Subcutaneous abdominal adipose tissue (tissue), 5 donors: ENCODE measurements around the gene FAM111B.

ENCODE experiments used
- H3K27ac ChIP-seq: one replicate; pipeline ENCODE4 v1.7.0; 2013; ENCODE audit warnings: low read depth, mild to moderate bottlenecking, inconsistent platforms, low read length, moderate library complexity
- H3K27me3 ChIP-seq, 5 donors: one replicate each; pipeline ENCODE4 v1.7.0; 2013; ENCODE audit warnings: low read length in 5 of 5, inconsistent platforms in 1 of 5; ENCODE audit not compliant: control insufficient read depth in 5 of 5, insufficient read depth in 4 of 5
- H3K36me3 ChIP-seq, 5 donors: one replicate each; pipeline ENCODE4 v1.7.0; 2013; ENCODE audit warnings: low read length in 5 of 5; ENCODE audit not compliant: control insufficient read depth in 5 of 5, insufficient read depth in 5 of 5
- H3K4me1 ChIP-seq, 5 donors: one replicate each; pipeline ENCODE4 v1.7.0; 2013; ENCODE audit warnings: low read length in 5 of 5, mild to moderate bottlenecking in 3 of 5, moderate library complexity in 1 of 5; ENCODE audit not compliant: control insufficient read depth in 5 of 5, insufficient read depth in 5 of 5
- H3K4me3 ChIP-seq, 5 donors: one replicate each; pipeline ENCODE4 v1.7.0; 2013; ENCODE audit warnings: low read length in 5 of 5, low read depth in 1 of 5
- H3K9ac ChIP-seq, 5 donors: one replicate each; pipeline ENCODE4 v1.7.0; 2013; ENCODE audit warnings: low read length in 5 of 5, mild to moderate bottlenecking in 4 of 5, moderate library complexity in 3 of 5
- H3K9me3 ChIP-seq, 5 donors: one replicate each; pipeline ENCODE4 v1.7.0; 2013; ENCODE audit warnings: low read length in 5 of 5; ENCODE audit not compliant: control insufficient read depth in 5 of 5
- donor health status: healthy.
- donor health status: healthy.
- donor health status: healthy.
- donor health status: healthy.
- donor health status: healthy.

Gene FAM111B

DNA sequence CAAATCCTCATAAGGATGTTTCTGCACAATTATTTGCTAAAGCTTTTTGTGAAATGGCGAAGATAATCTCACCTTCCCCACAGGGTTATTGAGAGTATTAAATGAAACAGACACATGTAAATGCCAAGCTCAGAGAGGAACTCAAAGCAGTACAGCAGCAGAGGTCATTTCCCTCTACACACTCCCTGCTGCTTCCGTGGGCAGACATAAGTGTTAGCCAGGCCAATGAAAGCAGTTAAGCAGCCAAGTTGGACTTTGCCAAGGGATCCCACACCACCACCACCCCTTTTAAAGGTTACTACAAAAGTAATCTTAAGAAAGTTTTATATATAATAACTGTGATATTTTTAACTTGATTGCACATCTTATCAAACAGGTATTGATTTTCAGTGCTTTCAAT is 31.6 kb downstream of the FAM111B start:
- no peak overlapping the region for H3K4me3 ChIP-seq
- no peaks in the 10 kb centered on the region for H3K9me3 ChIP-seq
- peaks cover 0 to 14% (median 7%) of the 10 kb centered on the region in 5 donors for H3K36me3 ChIP-seq
- H3K27ac ChIP-seq = no peak overlapping the region
- H3K4me1 ChIP-seq = peaks cover 0 to 25% (median 24%) of the 10 kb centered on the region in 5 donors
- no peaks in the 10 kb centered on the region for H3K27me3 ChIP-seq
- H3K9ac ChIP-seq = no peak overlapping the region

DNA sequence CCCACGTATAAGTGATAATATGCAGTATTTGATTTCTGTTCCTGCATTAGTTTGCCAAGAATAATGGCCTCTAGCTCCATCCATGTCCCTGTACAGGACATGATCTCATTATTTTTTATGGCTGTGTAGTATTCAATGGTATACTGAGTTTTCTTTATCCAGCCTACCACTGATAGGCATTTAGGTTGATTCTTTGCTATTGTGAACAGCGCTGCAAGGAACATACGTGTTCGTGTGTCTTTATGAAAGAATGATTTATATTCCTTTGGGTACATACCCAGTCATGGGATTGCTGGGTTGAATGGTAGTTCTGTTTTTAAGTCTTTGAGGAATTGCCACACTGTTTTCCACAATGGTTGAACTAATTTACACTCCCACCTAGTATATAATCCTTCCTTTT is 34.2 kb downstream of the FAM111B start:
- no peak overlapping the region for H3K27ac ChIP-seq
- H3K27me3 ChIP-seq = no peaks in the 10 kb centered on the region
- peaks cover 0 to 43% (median 42%) of the 10 kb centered on the region in 5 donors for H3K4me1 ChIP-seq

DNA sequence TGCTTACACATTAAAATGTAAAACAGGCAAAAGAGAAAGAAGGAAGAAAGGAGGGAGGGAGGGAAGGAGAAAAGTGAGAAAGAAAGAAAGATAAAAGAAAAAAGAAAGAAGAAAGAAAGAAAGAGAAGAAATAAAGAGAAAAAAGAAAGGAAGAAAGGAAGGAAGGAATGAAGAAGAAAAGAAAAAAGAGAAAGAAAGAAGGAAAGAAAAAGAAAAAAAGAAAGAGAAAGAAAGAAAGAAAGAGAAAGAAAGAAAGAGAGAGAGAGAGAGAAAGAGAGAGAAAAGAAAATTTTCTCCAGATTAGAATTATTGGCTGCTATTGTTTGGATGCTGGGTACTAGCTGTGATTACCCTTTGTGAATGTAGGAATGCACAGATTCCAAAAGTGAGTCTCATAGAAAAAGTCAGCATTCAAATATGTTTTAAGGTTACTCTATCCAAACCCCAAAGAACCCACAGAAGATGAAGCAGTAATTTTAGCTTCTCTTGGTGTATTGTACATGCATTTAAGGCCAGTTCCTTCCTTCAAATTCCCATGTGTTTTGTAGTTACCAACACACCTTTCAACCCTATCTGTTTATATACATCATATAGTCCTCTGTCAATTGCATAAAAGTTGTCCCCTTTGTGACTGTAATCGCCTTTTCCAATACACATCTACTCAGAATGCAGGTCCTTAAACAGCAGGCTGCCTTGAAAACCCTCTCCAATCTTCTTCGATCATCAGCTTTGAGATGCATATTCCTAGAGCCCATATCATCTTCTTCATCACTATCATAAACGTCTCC is 34.8 kb downstream of the FAM111B start:
- Histone ChIP-seq H3K27me3 (no peaks in the 10 kb centered on the region), H3K27ac (peak overlapping the region; percentile 92), H3K4me1 (peaks cover 0 to 43% (median 40%) of the 10 kb centered on the region in 5 donors), H3K9me3 (no peaks in the 10 kb centered on the region), H3K9ac (peak overlapping the region; percentile 32 to 97 (median 75)), H3K36me3 (peaks cover 0 to 4% (median 0%) of the 10 kb centered on the region in 5 donors), H3K4me3 (peak overlapping the region; percentile 77 to 94 (median 91))

More for the DNA sequence above, 34.2 kb downstream of the FAM111B start:
- H3K9ac ChIP-seq = no peak overlapping the region
- H3K36me3 ChIP-seq = peaks cover 0 to 4% (median 0%) of the 10 kb centered on the region in 5 donors
- H3K4me3 ChIP-seq = no peak overlapping the region
- no peaks in the 10 kb centered on the region for H3K9me3 ChIP-seq

DNA sequence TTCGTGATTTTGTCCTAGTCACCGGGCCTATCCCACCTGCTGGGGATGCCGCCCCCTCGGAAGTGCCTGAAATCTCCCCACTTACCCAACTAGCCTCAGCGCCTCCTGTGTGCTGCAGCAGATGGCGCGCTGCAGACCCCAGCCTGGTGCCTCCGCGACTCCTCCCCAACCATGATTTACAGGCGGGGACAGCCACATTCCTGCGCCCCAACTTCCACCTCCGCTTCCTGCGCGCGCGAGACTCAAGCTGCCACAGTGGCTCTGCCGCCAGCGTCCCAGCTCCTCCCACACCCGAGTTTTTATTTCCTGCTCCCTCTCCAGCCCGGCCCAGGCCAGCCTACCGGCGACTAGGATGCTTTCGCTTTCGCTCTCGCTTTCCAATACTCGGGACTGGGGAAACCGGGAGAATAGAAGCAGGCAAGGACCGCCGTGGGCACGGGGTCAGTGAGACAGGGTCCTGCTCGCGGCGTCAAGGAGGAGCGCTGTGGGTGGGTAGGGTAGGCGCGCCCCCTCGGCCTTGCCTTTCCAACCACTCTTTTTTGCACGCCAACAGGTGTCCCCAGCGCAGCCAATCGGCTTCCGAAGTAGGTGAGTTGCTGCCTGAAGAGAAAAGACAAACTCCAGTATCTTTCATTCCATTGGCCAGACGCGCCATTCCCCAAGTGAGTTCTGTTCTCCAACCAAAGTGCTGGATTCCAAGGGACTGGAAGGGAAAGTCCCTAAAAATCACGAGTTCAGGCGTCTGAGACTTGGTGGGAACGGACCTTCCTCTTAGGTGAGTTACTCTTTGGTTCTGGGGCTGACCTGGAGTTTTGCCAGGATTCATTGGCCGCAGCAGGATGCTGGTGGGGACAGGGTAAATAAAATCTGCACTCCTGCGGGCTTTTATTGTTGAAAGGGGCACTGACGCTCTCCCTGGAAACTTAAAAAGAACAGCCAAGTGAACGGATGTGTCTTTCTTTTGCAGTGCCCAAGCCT is 35.8 kb downstream of the FAM111B start, which contains the start of gene FAM111A:
Gene FAM111A, plus strand, starts transcription at position 327 of the 978 bp plus-strand sequence. CDS start 6,017 bp downstream, outside the sequence.
- Histone ChIP-seq H3K27me3 (no peaks in the 10 kb centered on the region), H3K4me3 (peak within 1 kb of the TSS; percentile 77 to 94 (median 91)), H3K27ac (peak within 1 kb of the TSS; percentile 92), H3K9ac (peak within 1 kb of the TSS; percentile 53 to 97 (median 75)), H3K4me1 (peaks cover 0 to 43% (median 40%) of the 10 kb centered on the region in 5 donors), H3K36me3 (peaks cover 0 to 2% (median 0%) of the 10 kb centered on the region in 5 donors), H3K9me3 (no peaks in the 10 kb centered on the region)

DNA sequence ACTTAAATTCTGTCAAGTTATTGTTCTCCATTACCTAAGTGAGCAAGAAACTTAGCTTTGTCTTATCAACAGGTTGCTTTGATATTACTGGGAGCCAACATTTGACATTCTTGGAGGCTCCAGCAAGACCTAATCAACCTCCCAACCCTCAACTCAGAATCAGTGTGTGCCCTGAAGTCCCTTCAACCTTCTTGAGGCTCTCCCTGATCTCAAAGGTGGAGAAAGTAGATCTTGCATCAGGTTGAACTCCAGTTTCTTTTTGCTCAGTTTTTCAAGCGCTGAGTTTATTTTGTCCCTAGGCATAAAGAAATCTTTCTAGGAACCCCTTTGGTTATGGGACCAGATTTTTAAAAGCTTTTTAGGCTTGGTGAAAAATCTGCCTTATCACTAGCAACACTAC is 37.1 kb downstream of the FAM111B start:
- H3K27me3 ChIP-seq = no peaks in the 10 kb centered on the region
- peaks cover 0 to 4% (median 0%) of the 10 kb centered on the region in 5 donors for H3K36me3 ChIP-seq
- peaks cover 0 to 43% (median 40%) of the 10 kb centered on the region in 5 donors for H3K4me1 ChIP-seq
- H3K9me3 ChIP-seq = no peaks in the 10 kb centered on the region
- peak overlapping the region in 4 of 5 donors; percentile 42 to 61 (median 54) for H3K9ac ChIP-seq
- peak overlapping the region; percentile 48 to 86 (median 70) for H3K4me3 ChIP-seq
- H3K27ac ChIP-seq = peak overlapping the region; percentile 92

DNA sequence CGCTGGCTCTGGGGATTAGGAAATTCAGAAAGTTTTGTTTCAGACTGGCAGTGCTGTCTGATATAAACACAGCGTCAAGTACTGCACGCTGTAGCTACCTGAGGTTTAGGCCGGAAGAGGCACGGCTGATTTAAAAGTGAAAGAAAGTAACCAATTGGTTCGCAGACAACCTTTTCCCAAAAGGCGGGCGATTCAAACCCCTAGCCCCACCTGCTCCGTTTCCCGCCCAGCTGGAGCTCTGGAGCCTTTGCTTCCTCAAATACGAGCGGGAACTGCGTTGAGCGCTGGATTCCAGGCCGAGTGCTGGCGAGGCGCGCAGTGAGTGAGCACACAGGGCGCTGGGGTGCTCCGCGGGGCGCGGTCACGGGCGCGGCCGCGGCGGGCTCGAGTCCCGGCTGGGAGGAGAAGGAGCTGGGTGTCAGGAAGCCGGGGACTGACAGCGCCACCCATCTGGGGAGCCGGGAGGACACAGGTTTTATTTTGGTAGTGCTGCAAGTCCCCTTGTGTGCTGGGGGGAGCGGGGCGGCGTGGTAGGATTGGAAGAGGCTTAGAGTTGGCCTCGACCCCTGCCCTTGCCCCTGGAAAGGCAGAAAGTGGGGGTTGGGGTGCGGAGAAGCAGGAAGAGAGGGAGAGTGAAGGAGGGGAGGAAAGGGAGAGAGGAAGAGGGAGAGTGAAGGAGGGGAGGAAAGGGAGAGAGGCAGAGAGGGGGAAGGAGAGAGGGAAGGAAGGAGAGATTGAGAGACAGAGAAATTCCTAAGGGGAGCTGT is 37.7 kb downstream of the FAM111B start:
- no peaks in the 10 kb centered on the region for H3K27me3 ChIP-seq
- H3K9ac ChIP-seq = peak overlapping the region; percentile 42 to 61 (median 51)
- peak overlapping the region; percentile 48 to 86 (median 70) for H3K4me3 ChIP-seq
- peaks cover 0 to 43% (median 40%) of the 10 kb centered on the region in 5 donors for H3K4me1 ChIP-seq
- H3K9me3 ChIP-seq = no peaks in the 10 kb centered on the region
- peaks cover 0 to 6% (median 0%) of the 10 kb centered on the region in 5 donors for H3K36me3 ChIP-seq
- H3K27ac ChIP-seq = peak overlapping the region; percentile 92

DNA sequence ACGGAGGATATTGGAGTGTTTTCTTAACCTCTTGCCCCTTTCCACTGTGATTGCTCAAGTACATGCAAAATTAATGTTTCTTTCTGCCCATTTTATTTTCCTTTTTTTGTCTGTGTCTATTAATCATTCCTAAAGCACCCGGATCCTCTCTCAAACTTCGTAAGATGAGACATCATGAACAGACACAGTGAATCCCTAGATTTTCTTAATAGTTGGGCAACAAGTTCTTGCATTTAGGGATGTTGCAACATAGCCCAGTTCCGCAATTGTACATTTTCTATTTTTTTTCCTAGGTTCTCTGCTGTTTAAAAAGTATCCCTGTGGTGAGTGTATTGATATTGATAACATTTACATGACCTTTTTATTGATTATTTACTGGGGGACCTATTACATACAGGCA is 38.5 kb downstream of the FAM111B start:
- H3K9ac ChIP-seq = peak overlapping the region in 4 of 5 donors; percentile 8 to 61 (median 51)
- no peaks in the 10 kb centered on the region for H3K27me3 ChIP-seq
- no peaks in the 10 kb centered on the region for H3K9me3 ChIP-seq
- H3K4me1 ChIP-seq = peaks cover 0 to 43% (median 40%) of the 10 kb centered on the region in 5 donors
- peak overlapping the region in 4 of 5 donors; percentile 48 to 75 (median 66) for H3K4me3 ChIP-seq
- peak overlapping the region; percentile 92 for H3K27ac ChIP-seq
- peaks cover 0 to 6% (median 5%) of the 10 kb centered on the region in 5 donors for H3K36me3 ChIP-seq

DNA sequence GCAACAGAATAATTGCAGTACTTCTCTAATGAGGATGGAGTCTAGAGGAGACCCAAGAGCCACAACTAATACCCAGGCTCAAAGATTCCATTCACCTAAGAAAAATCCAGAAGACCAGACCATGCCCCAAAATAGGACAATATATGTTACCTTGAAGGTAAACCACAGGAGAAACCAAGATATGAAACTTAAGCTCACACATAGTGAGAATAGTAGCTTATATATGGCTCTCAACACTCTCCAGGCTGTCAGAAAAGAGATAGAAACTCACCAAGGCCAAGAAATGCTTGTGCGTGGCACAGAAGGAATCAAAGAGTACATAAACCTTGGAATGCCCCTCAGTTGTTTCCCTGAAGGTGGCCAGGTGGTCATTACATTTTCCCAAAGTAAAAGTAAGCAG is 44.7 kb downstream of the FAM111B start:
- Histone ChIP-seq H3K4me3 (no peak overlapping the region), H3K9me3 (no peaks in the 10 kb centered on the region), H3K9ac (no peak overlapping the region), H3K4me1 (no peaks in the 10 kb centered on the region), H3K27me3 (no peaks in the 10 kb centered on the region), H3K36me3 (peaks cover 4 to 13% (median 6%) of the 10 kb centered on the region in 5 donors), H3K27ac (no peak overlapping the region)

DNA sequence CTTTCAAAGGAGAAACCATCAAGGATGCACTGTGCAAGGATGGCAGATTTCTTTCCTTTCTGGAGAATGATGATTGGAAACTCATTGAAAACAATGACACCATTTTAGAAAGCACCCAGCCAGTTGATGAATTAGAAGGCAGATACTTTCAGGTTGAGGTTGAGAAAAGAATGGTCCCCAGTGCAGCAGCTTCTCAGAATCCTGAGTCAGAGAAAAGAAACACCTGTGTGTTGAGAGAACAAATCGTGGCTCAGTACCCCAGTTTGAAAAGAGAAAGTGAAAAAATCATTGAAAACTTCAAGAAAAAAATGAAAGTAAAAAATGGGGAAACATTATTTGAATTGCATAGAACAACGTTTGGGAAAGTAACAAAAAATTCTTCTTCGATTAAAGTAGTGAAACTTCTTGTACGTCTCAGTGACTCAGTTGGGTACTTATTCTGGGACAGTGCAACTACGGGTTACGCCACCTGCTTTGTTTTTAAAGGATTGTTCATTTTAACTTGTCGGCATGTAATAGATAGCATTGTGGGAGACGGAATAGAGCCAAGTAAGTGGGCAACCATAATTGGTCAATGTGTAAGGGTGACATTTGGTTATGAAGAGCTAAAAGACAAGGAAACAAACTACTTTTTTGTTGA is 45.4 kb downstream of the FAM111B start:
- Histone ChIP-seq H3K27me3 (no peaks in the 10 kb centered on the region), H3K4me1 (no peaks in the 10 kb centered on the region), H3K4me3 (no peak overlapping the region), H3K9ac (no peak overlapping the region), H3K27ac (no peak overlapping the region), H3K36me3 (peaks cover 4 to 13% (median 6%) of the 10 kb centered on the region in 5 donors), H3K9me3 (no peaks in the 10 kb centered on the region)
